Inflammatory macrophage (primary cell): ENCODE measurements around the gene GNAS.
A peak's percentile ranks its signal among the peaks of the same experiment; 100 is the strongest.
"Not testable (repeated sequence)": the region's sequence is repeated elsewhere in the genome, so short reads cannot be mapped to it uniquely, and the experiment has no call there.

Source experiments
- DNase-seq, 2 donors: peaks; one replicate each; pipeline ENCODE4 v3.0.0-alpha.2; 2020 to 2022
- total RNA-seq, 18 experiments: gene quantifications; one replicate each; lab custom pipeline; 2026; ENCODE audit warnings: mixed read lengths in 6 of 18, inconsistent platforms in 2 of 18; lab: John Stamatoyannopoulos, UW

The GNAS gene
- total RNA-seq: 340 to 684 (median 536) reads per million in 18 experiments

GRCh38 chr20:58852543-58853271 is at the start of gene GNAS:
GNAS (plus strand) TSS chr20:58852716.
- peak; percentile 34 to 59 for DNase-seq

GRCh38 chr20:58803533-58803932 is 49.0 kb upstream of the GNAS start:
- DNase-seq: no peak

GRCh38 chr20:58807801-58808200 is 44.7 kb upstream of the GNAS start:
- no peak for DNase-seq

- no peak for DNase-seq
These were observed 44.1 kb upstream of the GNAS start for GRCh38 chr20:58808271-58809046.

GRCh38 chr20:58810116-58810878 is 42.2 kb upstream of the GNAS start:
- no peak for DNase-seq

- DNase-seq: no peak
These were observed 41.7 kb upstream of the GNAS start for GRCh38 chr20:58810879-58811250.

GRCh38 chr20:58811334-58811733 is 41.2 kb upstream of the GNAS start:
- no peak for DNase-seq

GRCh38 chr20:58813369-58813768 is 39.1 kb upstream of the GNAS start:
- no peak for DNase-seq

GRCh38 chr20:58815448-58815847 is 37.1 kb upstream of the GNAS start:
- DNase-seq: no peak

- no peak for DNase-seq
These were observed 36.5 kb upstream of the GNAS start for GRCh38 chr20:58816051-58816450.

GRCh38 chr20:58816957-58817651 is 35.4 kb upstream of the GNAS start:
- no peak for DNase-seq

- no peak for DNase-seq
These were observed 34.8 kb upstream of the GNAS start for GRCh38 chr20:58817748-58818147.

GRCh38 chr20:58818586-58819285 is 33.8 kb upstream of the GNAS start:
- DNase-seq: no peak

GRCh38 chr20:58819921-58820320 is 32.6 kb upstream of the GNAS start:
- no peak for DNase-seq

- DNase-seq: not testable (repeated sequence)
These were observed 32.0 kb upstream of the GNAS start for GRCh38 chr20:58820515-58820914.

- DNase-seq: no peak
These were observed 30.4 kb upstream of the GNAS start for GRCh38 chr20:58822149-58822548.

GRCh38 chr20:58822748-58823730 is 29.5 kb upstream of the GNAS start:
- DNase-seq: no peak

GRCh38 chr20:58824843-58825242 is 27.7 kb upstream of the GNAS start:
- DNase-seq: no peak

GRCh38 chr20:58825450-58825849 is 27.1 kb upstream of the GNAS start:
- no peak for DNase-seq

- no peak for DNase-seq
These were observed 26.2 kb upstream of the GNAS start for GRCh38 chr20:58826271-58826670.

GRCh38 chr20:58828136-58828535 is 24.4 kb upstream of the GNAS start:
- DNase-seq: no peak
